Endothelial cell of umbilical vein (primary cell): ENCODE measurements around the gene RBMS1. TPM values are rescaled to one million over a fixed set of nuclear protein-coding genes. Genes with fewer than 3 reads are reported as not detected.

Experiments used
- BruUV-seq: library from RNA; stranded (reverse); fragments of 400-500 nt; replicated peaks from 2 replicates; lab custom pipeline; 2021; lab: Mats Ljungman, UMichigan
- CTCF ChIA-PET: fragments of 300-600, 350-600 bp; sonication (Branson Sonifier 250); formaldehyde crosslinking; loops from one replicate; lab custom pipeline; 2021; ENCODE audit warnings: antibody characterized with exemption, inconsistent platforms; lab: Charles Lee
- POLR2A ChIA-PET: fragments of 300-600, 350-600 bp; sonication (Branson Sonifier 250); formaldehyde crosslinking; loops from one replicate; lab custom pipeline; 2021; ENCODE audit warnings: antibody characterized with exemption, inconsistent platforms; lab: Charles Lee
- DNase-seq: peaks from one replicate; pipeline ENCODE4 v3.0.0-alpha.2; 2011; ENCODE audit warnings: low read depth, low spot score
- FAIRE-seq: peaks from 2 replicates; lab custom pipeline; 2011; peaks lifted over from hg19 to GRCh38; lab: Jason Lieb, UNC
- H2AFZ ChIP-seq: 2 replicates; pipeline ENCODE4 v1.6.0; 2012; ENCODE audit warnings: low read depth, low read length, control low read depth, inconsistent platforms
- H3K27ac ChIP-seq: 2 replicates; pipeline ENCODE4 v1.5.1; 2011; ENCODE audit warnings: low read depth, mild to moderate bottlenecking, control low read depth, low read length, moderate library complexity; ENCODE audit not compliant: insufficient read depth
- H3K27me3 ChIP-seq, 2 experiments: 2 replicates each; pipeline versions ENCODE4 v1.6.0 to v1.6.1; 2011; ENCODE audit warnings: low read length in 2 of 2, mixed read lengths in 1 of 2; ENCODE audit not compliant: control insufficient read depth in 2 of 2, insufficient read depth in 2 of 2
- H3K36me3 ChIP-seq, 2 experiments: 2 replicates in 1 of 2; 3 replicates in 1 of 2; pipeline ENCODE4 v1.5.1; 2011; ENCODE audit warnings: low read length in 2 of 2, mild to moderate bottlenecking in 1 of 2, moderate library complexity in 1 of 2; ENCODE audit not compliant: control insufficient read depth in 2 of 2, insufficient read depth in 2 of 2; ENCODE audit errors: extremely low read depth in 1 of 2
- H3K4me1 ChIP-seq: 3 replicates; pipeline ENCODE4 v1.5.1; 2011; ENCODE audit warnings: mild to moderate bottlenecking, low read length; ENCODE audit not compliant: control insufficient read depth, insufficient read depth; ENCODE audit errors: extremely low read depth
- H3K4me2 ChIP-seq: 2 replicates; pipeline ENCODE4 v1.6.1; 2011; ENCODE audit warnings: low read length, control low read depth, mixed read lengths; ENCODE audit not compliant: insufficient read depth
- H3K4me3 ChIP-seq, 3 experiments: fragments of 200-600 bp in 1 of 3; sonication (generic), shearing (Covaris generic) in 1 of 3; replicated peaks in 1 of 3; 2 replicates each; pipeline ENCODE4 v1.5.1; 2011 to 2016; ENCODE audit warnings: control low read depth in 3 of 3, low read length in 3 of 3, mild to moderate bottlenecking in 2 of 3, inconsistent platforms in 1 of 3, low read depth in 1 of 3, moderate library complexity in 1 of 3; ENCODE audit not compliant: insufficient read depth in 1 of 3
- H3K79me2 ChIP-seq: 2 replicates; pipeline ENCODE4 v1.6.0; 2012; ENCODE audit warnings: low read length, inconsistent platforms; ENCODE audit not compliant: control insufficient read depth, insufficient read depth
- H3K9ac ChIP-seq: replicated peaks from 2 replicates; pipeline ENCODE3; 2011; ENCODE audit warnings: low read length, control low read depth; ENCODE audit not compliant: insufficient read depth; ENCODE audit errors: extremely low read depth
- H3K9me1 ChIP-seq: replicated peaks from 3 replicates; pipeline ENCODE4 v1.6.0; 2011; ENCODE audit warnings: mild to moderate bottlenecking, low read length; ENCODE audit not compliant: control insufficient read depth, insufficient read depth; ENCODE audit errors: extremely low read depth
- H3K9me3 ChIP-seq: replicated peaks from 2 replicates; pipeline ENCODE4 v1.5.1; 2012; ENCODE audit warnings: low read length, inconsistent platforms; ENCODE audit not compliant: control insufficient read depth, insufficient read depth
- H4K20me1 ChIP-seq: replicated peaks from 2 replicates; pipeline ENCODE3; 2011; ENCODE audit warnings: mild to moderate bottlenecking, low read length; ENCODE audit not compliant: control insufficient read depth, insufficient read depth; ENCODE audit errors: extremely low read depth
- EZH2 ChIP-seq: IDR thresholded peaks from 2 replicates; pipeline ENCODE4 v1.6.1; 2012; ENCODE audit warnings: borderline replicate concordance, low read depth, mild to moderate bottlenecking, moderate library complexity, low read length, inconsistent platforms; ENCODE audit not compliant: severe bottlenecking
- FOS ChIP-seq: IDR thresholded peaks from 2 replicates; pipeline ENCODE4 v1.6.1; 2011; ENCODE audit warnings: mild to moderate bottlenecking, low read length, moderate library complexity, borderline replicate concordance; ENCODE audit not compliant: insufficient read depth
- GATA2 ChIP-seq: IDR thresholded peaks from 2 replicates; pipeline ENCODE4 v1.7.0; 2011; ENCODE audit warnings: low read depth, mild to moderate bottlenecking, moderate library complexity, mixed read lengths, low read length; ENCODE audit not compliant: insufficient read length, insufficient read depth
- JUN ChIP-seq: IDR thresholded peaks from 2 replicates; pipeline ENCODE4 v1.6.1; 2011; ENCODE audit warnings: borderline replicate concordance, low read depth; ENCODE audit not compliant: insufficient read length, insufficient read depth
- MYC ChIP-seq: IDR thresholded peaks from one replicate; pipeline ENCODE4 v1.6.1; 2011; ENCODE audit warnings: mild to moderate bottlenecking, low read depth, low read length
- POLR2A ChIP-seq: IDR thresholded peaks from 2 replicates; pipeline ENCODE4 v1.6.1; 2012; ENCODE audit warnings: low read depth, mild to moderate bottlenecking, control low read depth, low read length
- POLR2AphosphoS5 ChIP-seq: IDR thresholded peaks from 2 replicates; pipeline ENCODE4 v1.6.1; 2012; ENCODE audit warnings: low read depth, mild to moderate bottlenecking, control low read depth, low read length, moderate library complexity; ENCODE audit not compliant: insufficient read depth
- dilution Hi-C: fragments of 300-500 bp; cut with MboI; formaldehyde crosslinking; loops from one replicate; pipeline ENCODE4 v1.15.0; 2019; ENCODE audit warnings: low sequenced_read_pairs; ENCODE audit not compliant: extremely low pct_ligation_motif_present
- intact Hi-C: fragments of 100-400 bp; cut with micrococcal nuclease; formaldehyde crosslinking; loops from one replicate; pipeline ENCODE4 v1.10.0; 2022
- polyA plus RNA-seq, 4 experiments: library from polyadenylated mRNA; depleted of rRNA in 3 of 4; stranded (reverse) in 3 of 4; unstranded in 1 of 4; fragments of >200 nt; gene quantifications; 2 replicates each; pipeline versions ENCODE4 v1.2.1 to v1.2.3, GENCODE V29; 2011 to 2012; ENCODE audit warnings: missing spikeins in 1 of 4
- total RNA-seq: library from RNA; stranded (reverse); gene quantifications from 2 replicates; pipeline ENCODE4 v1.2.3, GENCODE V29; 2021
- TF ChIP-seq, protein P1 (sequence below), 2 donors: IDR thresholded peaks; 1 replicate in 1 of 2; 2 replicates in 1 of 2; pipeline ENCODE4 v1.5.1; 2011; ENCODE audit warnings: low read length in 2 of 2, mild to moderate bottlenecking in 2 of 2, moderate library complexity in 2 of 2, control low read depth in 1 of 2, inconsistent platforms in 1 of 2, low read depth in 1 of 2; ENCODE audit not compliant: insufficient read depth in 1 of 2; ENCODE audit errors: extremely low read depth in 1 of 2
- TF ChIP-seq, protein P2 (sequence below): IDR thresholded peaks from 2 replicates; pipeline ENCODE4 v1.6.1; 2011; ENCODE audit not compliant: insufficient read depth, insufficient read length

The RBMS1 gene
- total and polyA plus RNA-seq, 2 donors (not counting 3 experiments of a cell fraction or from before 2014, with no cell fraction given), result 60.0 to 93.3 TPM

DNA sequence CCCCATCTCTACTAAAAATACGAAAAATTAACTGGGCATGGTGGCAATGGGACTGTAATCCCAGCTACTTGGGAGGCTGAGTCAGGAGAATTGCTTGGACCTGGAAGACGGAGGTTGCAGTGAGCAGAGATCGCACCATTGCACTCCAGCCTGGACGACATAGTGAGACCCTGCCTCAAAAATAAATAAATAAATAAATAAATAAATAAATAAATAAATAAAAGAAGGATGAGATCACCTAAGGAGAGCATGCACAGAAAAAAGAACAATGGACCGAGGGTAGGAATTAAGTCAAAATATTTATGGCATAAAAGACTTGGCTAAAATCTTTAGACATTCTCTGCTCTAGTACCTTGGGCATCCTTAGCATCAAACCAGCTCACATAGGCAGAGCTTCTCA lies 8.9 kb upstream of the RBMS1 start:
- Histone ChIP-seq H3K4me1 (peaks cover 9% of the 10 kb centered on the region), H3K9me3 (no peaks in the 10 kb centered on the region), H3K27me3 (no peaks in the 10 kb centered on the region), H3K27ac (no peak overlapping the region), H3K4me3 (no peak overlapping the region), H3K36me3 (no peaks in the 10 kb centered on the region), H3K4me2 (no peak overlapping the region), H3K9me1 (no peaks in the 10 kb centered on the region), H3K79me2 (no peaks in the 10 kb centered on the region), H4K20me1 (no peaks in the 10 kb centered on the region), H2AFZ (no peak overlapping the region), H3K9ac (no peak overlapping the region)
- TF ChIP-seq JUN, result no peak
- TF ChIP-seq, protein P1, sequence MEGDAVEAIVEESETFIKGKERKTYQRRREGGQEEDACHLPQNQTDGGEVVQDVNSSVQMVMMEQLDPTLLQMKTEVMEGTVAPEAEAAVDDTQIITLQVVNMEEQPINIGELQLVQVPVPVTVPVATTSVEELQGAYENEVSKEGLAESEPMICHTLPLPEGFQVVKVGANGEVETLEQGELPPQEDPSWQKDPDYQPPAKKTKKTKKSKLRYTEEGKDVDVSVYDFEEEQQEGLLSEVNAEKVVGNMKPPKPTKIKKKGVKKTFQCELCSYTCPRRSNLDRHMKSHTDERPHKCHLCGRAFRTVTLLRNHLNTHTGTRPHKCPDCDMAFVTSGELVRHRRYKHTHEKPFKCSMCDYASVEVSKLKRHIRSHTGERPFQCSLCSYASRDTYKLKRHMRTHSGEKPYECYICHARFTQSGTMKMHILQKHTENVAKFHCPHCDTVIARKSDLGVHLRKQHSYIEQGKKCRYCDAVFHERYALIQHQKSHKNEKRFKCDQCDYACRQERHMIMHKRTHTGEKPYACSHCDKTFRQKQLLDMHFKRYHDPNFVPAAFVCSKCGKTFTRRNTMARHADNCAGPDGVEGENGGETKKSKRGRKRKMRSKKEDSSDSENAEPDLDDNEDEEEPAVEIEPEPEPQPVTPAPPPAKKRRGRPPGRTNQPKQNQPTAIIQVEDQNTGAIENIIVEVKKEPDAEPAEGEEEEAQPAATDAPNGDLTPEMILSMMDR (IDR thresholded peaks at IDR 0.05; ENCODE audit: extremely low read depth in 1 of 2, insufficient read depth in 1 of 2, low read depth in 1 of 2, low read length in 2 of 2), result no peak
- no peak for TF ChIP-seq POLR2A
- no peak for TF ChIP-seq MYC
- no peak for TF ChIP-seq GATA2
- no peak for TF ChIP-seq POLR2AphosphoS5
- no peak for TF ChIP-seq EZH2
- TF ChIP-seq FOS, result no peak
- TF ChIP-seq, protein P2, sequence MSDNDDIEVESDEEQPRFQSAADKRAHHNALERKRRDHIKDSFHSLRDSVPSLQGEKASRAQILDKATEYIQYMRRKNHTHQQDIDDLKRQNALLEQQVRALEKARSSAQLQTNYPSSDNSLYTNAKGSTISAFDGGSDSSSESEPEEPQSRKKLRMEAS, result no peak
- ChIA-PET POLR2A (no interaction called here), CTCF (interaction anchor here (1.3 kb wide), 1 partner anchor 416 kb away, joined by 4 read pairs; no protein-coding TSS in a partner anchor)
- FAIRE-seq, result no peak
- dilution Hi-C loops (no loop called here), intact Hi-C loops (no loop called here)
- no TSS peak for BruUV-seq
- DNase-seq, result no peak
